WTC11 (cell line): ENCODE data around the gene IGFL1. TPM values are rescaled to one million over a fixed set of nuclear protein-coding genes. Genes with fewer than 3 reads are reported as not detected.
"Not testable (repeated sequence)": the region's sequence is repeated elsewhere in the genome, so short reads cannot be mapped to it uniquely, and the experiment has no call there.

Experiments used
- ATAC-seq: fragments of 200-7000 bp; cut with Tn5 transposase; 2 replicates; pipeline ENCODE4 v1.10.0; 2021; ENCODE audit warnings: mild to moderate bottlenecking, moderate library complexity
- CTCF ChIA-PET: fragments of 300-600 bp; sonication (Branson Sonifier 250); formaldehyde crosslinking; loops from one replicate; lab custom pipeline; 2021; ENCODE audit warnings: antibody characterized with exemption; lab: Charles Lee
- POLR2A ChIA-PET: fragments of 350-600 bp; sonication (Branson Sonifier 250); formaldehyde crosslinking; loops from one replicate; lab custom pipeline; 2021; ENCODE audit warnings: antibody characterized with exemption; lab: Charles Lee
- DNase-seq: peaks from one replicate; pipeline ENCODE4 v3.0.0; 2021; ENCODE audit warnings: low spot score
- H3K27ac Mint-ChIP-seq: 2 replicates; pipeline ENCODE4 v1.8.0; 2021; ENCODE audit warnings: mixed read lengths
- H3K27me3 Mint-ChIP-seq: 2 replicates; pipeline ENCODE4 v1.8.0; 2021; ENCODE audit warnings: low read depth, mild to moderate bottlenecking, moderate library complexity, mixed read lengths
- H3K36me3 Mint-ChIP-seq: 2 replicates; pipeline ENCODE4 v1.8.0; 2021; ENCODE audit warnings: mixed read lengths
- H3K4me1 Mint-ChIP-seq: 2 replicates; pipeline ENCODE4 v1.8.0; 2022; ENCODE audit warnings: mixed read lengths
- H3K4me3 Mint-ChIP-seq: 2 replicates; pipeline ENCODE4 v1.8.0; 2021; ENCODE audit warnings: mild to moderate bottlenecking, moderate library complexity, mixed read lengths
- H3K9me3 Mint-ChIP-seq: 2 replicates; pipeline ENCODE4 v1.8.0; 2021; ENCODE audit warnings: mixed read lengths
- ARID4B ChIP-seq: sonication (generic); formaldehyde crosslinking; IDR thresholded peaks from 2 replicates; pipeline ENCODE4 v1.8.0; 2023; ENCODE audit warnings: missing genetic modification reagents, mild to moderate bottlenecking, borderline replicate concordance
- ATF3 ChIP-seq: sonication (generic); formaldehyde crosslinking; conservative IDR thresholded peaks from 2 replicates; pipeline ENCODE4 v1.8.1; 2022; ENCODE audit warnings: mild to moderate bottlenecking, missing genetic modification reagents
- CBFB ChIP-seq: sonication (generic); formaldehyde crosslinking; IDR thresholded peaks from 2 replicates; pipeline ENCODE4 v1.8.1; 2022; ENCODE audit warnings: mild to moderate bottlenecking, low read depth, missing genetic modification reagents
- CREB1 ChIP-seq: sonication (generic); formaldehyde crosslinking; IDR thresholded peaks from 2 replicates; pipeline ENCODE4 v1.8.0; 2023; ENCODE audit warnings: mild to moderate bottlenecking, missing genetic modification reagents
- CREM ChIP-seq: sonication (generic); formaldehyde crosslinking; IDR thresholded peaks from 2 replicates; pipeline ENCODE4 v1.8.1; 2022; ENCODE audit warnings: mild to moderate bottlenecking, missing genetic modification reagents, moderate library complexity
- CTCF ChIP-seq: fragments of 200-600 bp; IDR thresholded peaks from 2 replicates; pipeline ENCODE4 v1.8.0; 2022; ENCODE audit warnings: antibody characterized with exemption
- E2F1 ChIP-seq: sonication (generic); formaldehyde crosslinking; IDR thresholded peaks from 2 replicates; pipeline ENCODE4 v1.8.0; 2022; ENCODE audit warnings: mild to moderate bottlenecking, missing genetic modification reagents
- ELF4 ChIP-seq: sonication (generic); formaldehyde crosslinking; IDR thresholded peaks from 2 replicates; pipeline ENCODE4 v1.8.1; 2022; ENCODE audit warnings: low read depth, mild to moderate bottlenecking, moderate library complexity, missing genetic modification reagents
- FOXP1 ChIP-seq: sonication (generic); formaldehyde crosslinking; IDR thresholded peaks from 2 replicates; pipeline ENCODE4 v1.8.0; 2022; ENCODE audit warnings: missing genetic modification reagents, mild to moderate bottlenecking, moderate library complexity, borderline replicate concordance
- GRHL2 ChIP-seq: fragments of 250-450 bp; sonication (Bioruptor Pico); IDR thresholded peaks from 2 replicates; pipeline ENCODE4 v1.8.0; 2022; ENCODE audit warnings: mild to moderate bottlenecking, moderate library complexity; ENCODE audit not compliant: insufficient replicate concordance, severe bottlenecking
- PREB ChIP-seq: sonication (generic); formaldehyde crosslinking; IDR thresholded peaks from 2 replicates; pipeline ENCODE4 v1.8.1; 2022; ENCODE audit warnings: mild to moderate bottlenecking, missing genetic modification reagents, moderate library complexity, borderline replicate concordance
- SMAD4 ChIP-seq: sonication (generic); formaldehyde crosslinking; IDR thresholded peaks from 2 replicates; pipeline ENCODE4 v1.8.0; 2022; ENCODE audit warnings: mild to moderate bottlenecking, missing genetic modification reagents
- TP53 ChIP-seq: sonication (generic); formaldehyde crosslinking; IDR thresholded peaks from 2 replicates; pipeline ENCODE4 v1.8.1; 2023; ENCODE audit warnings: mild to moderate bottlenecking, missing genetic modification reagents
- USF2 ChIP-seq: sonication (generic); formaldehyde crosslinking; IDR thresholded peaks from 2 replicates; pipeline ENCODE4 v1.8.1; 2023; ENCODE audit warnings: mild to moderate bottlenecking, missing genetic modification reagents, moderate library complexity
- ZBTB21 ChIP-seq: sonication (generic); formaldehyde crosslinking; IDR thresholded peaks from 2 replicates; pipeline ENCODE4 v1.8.1; 2023; ENCODE audit warnings: mild to moderate bottlenecking, missing genetic modification reagents, borderline replicate concordance
- ZNF138 ChIP-seq: sonication (generic); formaldehyde crosslinking; conservative IDR thresholded peaks from 2 replicates; pipeline ENCODE4 v1.8.1; 2022; ENCODE audit warnings: mild to moderate bottlenecking, moderate library complexity, missing genetic modification reagents
- ZNF232 ChIP-seq: sonication (generic); formaldehyde crosslinking; IDR thresholded peaks from 2 replicates; pipeline ENCODE4 v1.8.0; 2022; ENCODE audit warnings: mild to moderate bottlenecking, missing genetic modification reagents
- ZNF425 ChIP-seq: fragments of 250-450 bp; sonication (Bioruptor Pico); conservative IDR thresholded peaks from 2 replicates; pipeline ENCODE4 v1.9.0; 2021; ENCODE audit warnings: mild to moderate bottlenecking
- ZSCAN18 ChIP-seq: fragments of 250-450 bp; sonication (Bioruptor Pico); IDR thresholded peaks from 2 replicates; pipeline ENCODE4 v2.1.2; 2022; ENCODE audit warnings: mild to moderate bottlenecking, moderate library complexity
- total RNA-seq: library from RNA; stranded (reverse); gene quantifications from 3 replicates; pipeline ENCODE4 v1.2.3, GENCODE V29; 2021

Gene IGFL1
- total RNA-seq, 1 experiment from 2014 or later = not detected

- TF ChIP-seq ARID4B (CRISPR knock-in tag) = no peak
- TF ChIP-seq ELF4 = no peak
- TF ChIP-seq ZNF425 (CRISPR knock-in tag) = no peak
These were observed 11.2 kb downstream of the IGFL1 start (continued) for GRCh38 chr19:46240693-46241092.

- Mint-ChIP-seq H3K27ac (no peak overlapping the region), H3K36me3 (no peaks in the 10 kb centered on the region), H3K9me3 (no peaks in the 10 kb centered on the region), H3K4me3 (no peak overlapping the region), H3K4me1 (no peaks in the 10 kb centered on the region), H3K27me3 (no peaks in the 10 kb centered on the region; the same call in none of the 2 replicates)
- TF ChIP-seq FOXP1 (CRISPR knock-in tag) = no peak
- TF ChIP-seq E2F1 = no peak
- TF ChIP-seq ZSCAN18 = no peak
- TF ChIP-seq ZBTB21 (CRISPR knock-in tag) = no peak
- no peak for TF ChIP-seq CREM (CRISPR knock-in tag)
- no peak for TF ChIP-seq USF2 (CRISPR knock-in tag)
- TF ChIP-seq SMAD4 (CRISPR knock-in tag) = no peak
- no peak for TF ChIP-seq GRHL2 (CRISPR knock-in tag)
- no peak for TF ChIP-seq ATF3 (CRISPR knock-in tag)
- no peak for TF ChIP-seq CREB1 (CRISPR knock-in tag)
- no peak for TF ChIP-seq ZNF138 (CRISPR knock-in tag)
- no peak for TF ChIP-seq PREB (CRISPR knock-in tag)
- TF ChIP-seq CBFB = no peak
- TF ChIP-seq ZNF232 (CRISPR knock-in tag) = no peak
- TF ChIP-seq TP53 (CRISPR knock-in tag) = no peak
- TF ChIP-seq CTCF = no peak
- DNase-seq (no peak), ATAC-seq (no peak)
- POLR2A ChIA-PET = no interaction called here
- CTCF ChIA-PET = interaction anchor here (0.7 to 1.3 kb wide), 4 partner anchors 7 to 213 kb away, joined by 3 to 4 read pairs (median 3); no protein-coding TSS in a partner anchor
These were observed 12.1 kb downstream of the IGFL1 start for GRCh38 chr19:46241626-46242025.

- CTCF ChIA-PET, H3K4me1 Mint-ChIP-seq: not testable (repeated sequence)
These were observed 13.6 kb downstream of the IGFL1 start for GRCh38 chr19:46243081-46243654.

More at GRCh38 chr19:46243081-46243654, 13.6 kb downstream of the IGFL1 start:
- H3K27me3 Mint-ChIP-seq, H3K27ac Mint-ChIP-seq, DNase-seq, H3K9me3 Mint-ChIP-seq, ATAC-seq, H3K36me3 Mint-ChIP-seq, H3K4me3 Mint-ChIP-seq, POLR2A ChIA-PET: not testable (repeated sequence)
